Measurements from ENCODE around the gene SUGCT.

The SUGCT gene

DNA sequence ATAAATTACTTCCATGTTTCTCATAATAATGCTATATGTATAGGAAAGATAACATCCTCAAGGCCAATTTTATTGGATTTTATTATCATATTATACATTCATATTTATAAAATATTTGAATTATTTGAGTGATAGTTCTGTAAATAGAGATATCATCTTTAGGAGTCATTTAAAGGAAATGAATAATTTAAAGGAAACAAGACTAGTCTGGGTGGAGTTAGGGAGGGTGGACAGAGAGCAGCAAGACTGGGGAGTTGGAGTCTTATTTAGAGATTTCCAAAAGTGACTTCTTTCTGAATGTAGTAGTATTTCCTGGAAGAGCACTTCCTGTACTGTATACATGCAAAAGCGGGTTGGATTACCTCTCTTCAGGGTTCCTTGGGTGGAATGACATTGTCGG is 342.3 kb downstream of the SUGCT start:
- no peak for DNase-seq

DNA sequence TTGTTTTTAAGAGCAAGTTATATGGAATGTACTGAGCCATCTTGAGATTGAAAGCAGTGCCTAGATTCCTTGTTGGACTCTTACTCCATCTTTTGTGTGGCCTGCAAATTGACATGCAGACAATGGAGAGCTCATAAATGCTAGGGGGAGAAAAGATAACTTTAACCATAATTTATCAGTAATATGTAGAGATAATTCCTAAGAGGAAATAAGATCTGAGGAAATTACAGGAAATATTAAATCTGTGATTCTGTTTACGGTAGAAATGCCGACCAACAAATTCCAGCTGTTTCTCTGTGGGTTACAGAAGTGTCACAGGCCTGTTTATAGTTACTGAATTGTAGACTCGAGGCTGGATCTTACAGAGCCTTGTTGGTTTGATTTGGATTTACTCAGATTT is 348.0 kb downstream of the SUGCT start:
- no peak for DNase-seq

DNA sequence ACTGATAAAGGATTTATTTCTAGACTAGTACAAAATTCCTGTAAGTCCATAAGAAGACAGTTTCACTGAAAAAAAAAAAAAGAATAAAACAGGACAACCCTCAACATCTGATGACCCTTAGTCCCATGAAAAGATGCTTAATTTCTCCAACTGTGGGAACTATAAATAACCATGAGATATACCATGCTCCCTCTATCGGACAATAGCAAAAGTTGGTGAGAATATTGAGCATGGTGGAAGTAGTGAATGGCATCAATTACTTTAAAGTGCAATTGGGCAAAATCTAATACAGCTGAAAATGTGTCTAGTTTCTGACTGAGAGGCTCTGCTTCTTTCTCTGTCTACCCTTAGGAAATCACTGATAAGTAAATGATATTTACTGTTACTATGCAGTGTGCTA is 348.8 kb downstream of the SUGCT start:
- DNase-seq: no peak

DNA sequence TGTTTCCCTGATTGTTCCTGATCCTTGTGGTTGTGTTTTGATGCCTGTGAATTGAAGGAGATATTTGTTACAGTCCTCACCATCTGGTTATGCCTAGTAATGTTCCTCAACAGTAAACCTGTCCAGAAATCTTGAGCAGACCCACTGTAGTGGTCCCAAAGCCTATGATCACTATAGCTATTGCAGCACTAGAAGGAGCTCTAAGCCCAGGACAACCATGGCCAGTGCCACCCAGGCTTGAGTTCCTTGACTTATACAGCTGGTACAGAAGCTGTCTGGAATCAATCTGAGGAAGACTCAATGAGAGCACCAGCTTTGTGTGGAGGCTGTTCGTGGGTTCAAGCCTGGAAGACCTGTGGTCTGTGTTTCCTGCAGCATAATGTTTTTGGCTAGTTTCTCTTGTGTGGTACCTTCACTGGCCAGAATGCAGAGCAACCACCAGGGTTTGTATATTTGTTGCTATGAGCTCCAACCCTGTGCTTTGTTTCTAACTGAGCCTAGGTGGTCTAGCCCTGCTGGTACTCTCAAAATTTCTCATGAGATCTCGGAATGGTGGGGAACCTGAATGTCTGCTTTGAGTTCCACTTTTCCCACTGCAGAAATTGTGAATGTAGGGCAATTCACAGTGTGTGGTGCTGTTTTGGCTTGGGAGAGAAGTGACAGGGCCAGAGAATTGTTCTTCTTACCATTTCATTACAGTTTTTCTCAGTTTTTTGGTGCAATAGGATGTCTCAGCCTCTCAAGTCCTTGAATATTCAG is 355.2 kb downstream of the SUGCT start:
- no peak for DNase-seq

DNA sequence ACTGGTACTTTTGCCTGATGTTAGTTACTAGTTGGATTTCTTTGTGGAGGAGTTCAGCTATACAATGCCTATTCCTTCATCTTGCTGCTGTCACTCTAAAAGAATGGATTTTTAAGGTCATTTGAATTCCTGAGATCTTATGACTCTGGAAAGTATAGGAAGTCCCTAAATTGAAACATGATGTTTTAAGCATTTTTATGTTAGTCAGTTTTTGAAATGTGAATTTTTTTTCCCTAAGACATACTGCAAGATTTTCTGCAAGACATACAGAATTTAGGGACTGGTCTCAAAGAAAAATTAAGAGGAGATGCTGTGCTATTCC is 355.8 kb downstream of the SUGCT start:
- DNase-seq: no peak

DNA sequence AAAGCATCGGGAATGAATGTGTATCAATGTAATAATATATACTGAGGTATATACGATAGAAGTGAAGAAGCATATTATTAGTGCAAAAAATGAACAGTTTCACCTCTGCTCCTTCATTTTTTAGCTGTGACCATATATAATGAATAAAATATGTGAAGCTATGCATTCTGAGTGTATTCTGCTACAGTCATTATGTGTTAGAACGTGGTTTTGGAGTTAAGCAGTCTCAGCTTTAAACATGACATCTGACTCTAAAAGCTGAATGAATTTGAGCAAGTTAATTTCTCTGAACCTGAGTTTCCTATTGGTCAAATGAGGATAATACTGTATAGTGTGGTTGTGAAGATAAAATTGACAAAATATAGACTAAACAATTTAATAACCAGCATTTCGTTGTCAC is 358.1 kb downstream of the SUGCT start:
- DNase-seq: no peak

DNA sequence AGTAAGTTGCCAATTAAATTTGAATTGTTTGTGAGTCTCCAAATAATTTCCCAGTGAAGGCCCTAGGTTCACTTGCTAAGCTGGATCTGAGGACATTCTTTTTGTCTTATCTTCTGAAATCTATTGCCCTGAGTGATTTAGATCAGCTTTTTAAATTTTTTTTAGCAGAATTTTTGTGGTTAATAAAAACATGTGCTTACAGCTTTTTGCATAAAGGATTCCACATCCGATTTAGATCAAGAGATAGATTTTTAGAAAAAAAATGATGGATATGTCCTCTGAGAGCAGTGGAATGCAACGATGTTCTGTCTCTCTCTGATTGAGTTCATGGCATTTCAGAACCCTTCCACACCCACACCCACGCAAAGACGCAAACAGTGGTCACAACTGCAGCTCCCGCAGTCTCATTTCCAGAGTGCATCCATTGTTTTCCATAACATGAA is 358.8 kb downstream of the SUGCT start:
- no peak for DNase-seq

DNA sequence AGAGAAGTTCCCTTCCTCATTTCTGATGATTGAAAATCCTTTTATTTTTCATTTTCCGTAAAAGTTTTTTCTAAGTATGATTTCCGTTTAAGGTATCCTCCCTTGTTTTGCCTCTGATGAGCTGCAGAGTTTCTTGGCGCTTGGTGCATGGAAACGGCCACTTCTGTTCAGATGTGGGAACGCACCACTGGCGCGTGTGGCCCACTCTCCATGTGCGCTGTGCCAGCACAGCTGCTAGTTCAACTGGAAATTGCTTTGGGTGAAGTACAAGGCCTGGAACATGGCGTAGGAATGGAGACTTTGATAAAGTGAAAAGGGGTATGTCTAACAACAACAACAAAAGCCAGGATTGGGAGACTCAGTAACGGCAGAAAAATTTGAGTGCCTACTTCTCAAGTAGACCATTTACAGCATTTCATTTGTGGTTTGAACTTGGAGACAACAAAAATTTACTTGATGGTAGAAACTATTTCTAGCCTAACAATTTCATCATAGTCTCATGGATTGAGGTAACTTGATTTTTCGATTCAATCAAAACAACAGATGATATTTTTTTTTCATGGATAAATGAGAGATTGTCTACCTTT is 364.2 kb downstream of the SUGCT start:
- no peak for DNase-seq

DNA sequence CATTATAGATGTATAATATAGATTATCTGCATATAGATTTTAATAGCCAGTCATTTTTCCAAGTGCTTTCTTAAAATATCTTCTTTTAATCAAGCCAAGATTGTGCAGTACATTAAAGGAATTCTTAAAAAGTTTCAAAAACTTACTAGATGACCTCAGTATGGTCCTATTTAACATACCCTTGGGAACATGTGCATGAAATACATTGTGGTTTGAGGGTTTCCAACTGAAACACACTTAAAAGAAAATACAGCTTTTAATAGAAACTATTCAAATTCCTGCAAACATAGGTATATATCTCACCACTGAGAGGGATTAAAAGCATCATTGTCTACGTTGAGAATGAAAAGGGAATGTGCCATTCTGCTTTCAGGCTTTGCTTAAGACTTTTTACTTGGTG is 364.9 kb downstream of the SUGCT start:
- no peak for DNase-seq

DNA sequence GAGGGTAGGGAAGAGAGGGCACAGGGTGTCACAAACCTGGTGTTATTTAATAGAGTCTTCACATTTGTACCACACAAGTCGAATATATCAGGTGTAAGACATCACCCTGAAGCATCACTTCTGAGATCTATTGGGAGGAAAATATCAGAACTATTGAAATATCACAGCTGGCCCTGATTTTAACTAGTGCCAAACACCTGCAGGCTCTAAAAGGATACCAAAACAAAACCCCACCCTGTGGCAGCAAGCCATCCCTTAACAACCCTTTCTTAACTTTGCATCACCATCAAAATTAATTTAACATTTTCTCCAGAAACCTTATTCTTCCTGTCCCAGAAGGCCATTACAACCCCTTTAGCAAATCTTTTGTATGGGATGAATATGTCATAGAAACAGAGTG is 365.4 kb downstream of the SUGCT start:
- DNase-seq: no peak

DNA sequence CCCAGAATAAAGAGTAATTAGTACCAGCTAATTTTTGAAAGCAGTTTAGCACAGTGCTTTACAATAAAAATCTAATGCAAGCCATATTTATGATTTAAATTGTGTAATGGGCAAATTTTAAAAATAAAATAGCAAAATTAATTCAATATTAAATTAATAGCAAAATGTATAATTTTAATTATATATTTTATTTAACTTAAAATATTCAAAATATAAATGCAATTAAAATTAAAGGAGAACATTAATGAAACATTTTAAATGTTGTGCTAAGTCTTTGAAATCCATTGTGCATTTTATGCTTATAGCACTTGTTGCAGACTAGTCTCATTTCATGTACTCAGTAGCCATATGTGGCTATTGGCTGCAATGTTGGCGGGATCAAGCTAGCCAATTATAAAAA is 367.6 kb downstream of the SUGCT start:
- DNase-seq: no peak

DNA sequence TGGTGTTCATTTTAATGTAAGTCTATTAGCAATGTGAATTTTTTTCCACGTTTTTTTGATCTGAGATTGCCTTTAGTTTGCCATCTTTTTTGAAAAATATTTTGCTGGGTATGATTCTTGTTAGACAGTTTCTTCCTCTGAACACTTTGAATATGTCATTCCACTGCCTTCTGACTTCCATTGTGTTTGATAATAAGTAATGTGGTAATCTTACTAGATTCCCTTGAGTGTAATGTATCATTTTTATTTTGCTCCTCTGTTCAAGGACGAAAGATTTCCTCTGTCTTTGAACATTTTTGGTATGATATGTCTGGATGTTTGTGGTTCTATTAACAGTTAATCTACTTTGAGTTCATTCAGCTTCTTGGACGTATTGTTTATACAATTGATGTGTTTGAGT is 371.4 kb downstream of the SUGCT start:
- DNase-seq: no peak

DNA sequence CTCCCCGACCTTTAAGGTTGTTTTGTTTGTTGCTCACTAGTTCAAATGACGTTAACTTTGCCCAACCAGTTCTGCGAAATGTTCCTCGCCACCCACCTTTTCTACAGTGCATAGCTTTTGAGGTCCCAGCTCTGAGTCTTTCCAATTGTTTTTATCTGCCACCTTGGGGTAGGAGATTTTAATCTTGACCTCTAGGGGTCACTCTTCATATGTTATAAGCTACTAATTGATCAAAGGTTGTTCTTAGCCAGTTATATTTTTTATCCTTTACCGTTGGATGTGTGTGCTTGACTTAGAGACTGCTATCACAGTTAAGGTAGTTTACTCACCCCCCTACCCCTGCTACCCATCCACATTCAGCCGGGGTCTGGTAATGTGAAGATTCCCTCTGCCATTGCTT is 372.4 kb downstream of the SUGCT start:
- DNase-seq: peak; percentile 50

DNA sequence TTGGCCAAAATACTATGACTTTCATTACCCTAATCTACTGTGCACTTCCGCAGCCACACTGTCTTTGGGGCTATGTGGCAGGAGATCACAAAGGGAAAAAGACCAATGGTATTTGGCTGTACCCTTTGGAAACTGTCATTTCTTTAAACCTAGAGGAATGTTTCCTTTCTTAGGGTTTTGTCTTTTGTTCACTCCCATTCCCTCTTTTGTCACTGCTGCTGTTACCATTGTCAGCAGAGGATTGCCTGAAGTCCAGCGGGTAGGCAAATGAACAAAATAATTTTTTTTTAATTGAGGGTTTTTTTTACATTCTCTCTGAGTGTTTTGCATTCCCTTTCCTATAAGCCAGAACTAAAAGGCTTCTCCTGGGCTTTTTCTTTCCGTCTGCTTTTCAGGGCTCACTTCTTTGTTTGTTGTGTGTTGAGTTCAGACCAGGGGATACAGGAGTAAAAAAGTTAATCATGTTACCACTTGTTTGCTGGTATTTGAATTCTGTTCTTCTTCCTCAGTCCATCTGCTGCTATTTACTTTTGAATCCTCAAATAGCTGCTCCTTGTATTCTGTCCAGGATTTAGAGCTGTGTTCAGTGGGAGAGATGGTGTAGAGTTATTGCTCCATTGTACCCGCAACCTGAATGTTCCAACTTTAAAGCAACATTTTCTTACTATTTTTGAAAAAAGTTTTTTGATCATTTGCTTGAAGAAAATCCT is 374.6 kb downstream of the SUGCT start:
- DNase-seq: no peak

DNA sequence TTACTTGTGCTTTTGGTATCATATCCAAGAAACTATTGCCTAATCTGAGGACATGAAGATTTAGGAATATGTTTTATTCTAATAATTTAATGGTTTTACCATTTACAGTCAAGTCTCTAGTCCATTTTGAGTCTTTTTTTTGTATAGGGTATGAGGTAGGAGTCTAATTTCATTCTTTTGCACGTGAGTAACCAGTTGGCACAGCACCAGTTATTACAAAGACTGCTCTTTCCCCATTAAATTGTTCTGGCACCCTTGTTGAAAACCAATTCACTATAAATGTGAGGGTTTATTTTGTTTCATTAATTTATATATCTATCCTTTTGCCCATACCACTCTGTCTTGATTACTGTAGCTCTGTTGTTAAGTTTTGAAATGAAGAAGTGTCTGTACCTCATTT is 381.6 kb downstream of the SUGCT start:
- no peak for DNase-seq

DNA sequence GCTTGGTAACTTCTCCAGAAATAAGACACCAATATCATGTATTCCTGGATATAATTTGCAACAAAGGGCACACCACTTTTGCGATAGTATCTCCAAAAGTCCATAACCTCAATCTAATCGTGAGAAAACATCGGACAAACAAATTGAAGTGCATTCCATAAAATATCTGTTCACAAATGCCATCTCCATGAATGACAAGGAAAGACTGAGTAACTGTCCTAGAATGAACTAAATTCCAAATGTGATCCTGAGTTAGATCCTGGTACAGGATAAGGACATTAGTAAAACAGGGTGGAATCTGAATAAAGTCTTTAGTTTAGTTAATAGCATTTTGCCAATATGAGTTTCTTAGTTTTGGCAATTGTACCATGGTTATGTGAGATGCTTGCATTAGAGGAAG is 384.2 kb downstream of the SUGCT start:
- no peak for DNase-seq

DNA sequence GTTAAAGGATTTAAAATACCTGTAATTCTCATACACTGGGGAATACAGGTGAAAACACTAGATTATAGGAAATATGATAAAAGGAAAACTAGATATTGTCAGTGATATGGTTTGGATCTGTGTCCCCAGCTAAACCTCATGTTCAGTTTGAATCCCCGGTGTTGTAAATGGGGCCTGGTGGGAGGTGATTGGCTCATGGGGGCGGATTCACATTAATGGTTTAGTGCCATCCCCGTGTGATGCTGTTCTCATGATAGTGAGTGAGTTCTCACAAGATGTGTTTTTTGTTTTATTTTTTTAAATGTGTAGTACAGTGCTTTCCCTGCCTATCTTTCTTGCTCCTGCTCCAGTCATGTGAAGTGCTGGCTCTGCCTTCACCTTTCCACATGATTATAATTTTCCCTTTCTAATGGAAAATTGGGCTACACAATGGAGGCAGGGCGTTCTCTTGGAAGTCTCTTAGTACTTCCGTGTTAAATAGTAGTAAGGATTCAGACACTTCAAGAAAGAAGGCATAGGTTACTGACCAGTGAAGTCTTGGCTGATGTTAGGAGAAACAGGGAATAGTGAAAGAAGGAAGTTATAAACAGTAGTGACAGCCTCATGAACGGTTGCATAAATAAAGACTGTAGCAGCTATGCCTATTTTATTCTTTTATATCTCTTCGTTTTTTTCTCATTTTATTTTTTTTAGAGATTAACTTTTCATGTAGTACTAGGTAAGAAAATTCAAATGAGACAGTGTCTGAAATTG is 386.4 kb downstream of the SUGCT start:
- DNase-seq: no peak

DNA sequence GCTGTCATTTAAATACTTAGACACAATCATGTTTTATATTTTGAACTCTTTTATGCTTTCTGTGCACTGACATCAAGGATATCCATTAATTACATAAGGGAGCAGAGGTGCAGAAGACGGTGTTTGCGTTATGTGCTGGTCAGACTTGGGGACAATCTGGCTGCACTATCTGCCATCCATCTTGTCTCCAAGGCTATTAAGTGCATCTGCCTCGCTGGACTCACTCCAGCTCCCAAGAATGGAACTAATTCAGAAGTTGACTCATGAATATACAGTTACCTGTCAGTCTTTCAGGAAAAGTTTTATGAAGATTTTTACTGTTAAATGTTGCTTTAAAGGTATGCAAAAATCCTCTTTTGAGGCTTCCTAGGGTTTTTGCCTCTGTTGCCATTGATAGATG is 391.0 kb downstream of the SUGCT start:
- DNase-seq: no peak

DNA sequence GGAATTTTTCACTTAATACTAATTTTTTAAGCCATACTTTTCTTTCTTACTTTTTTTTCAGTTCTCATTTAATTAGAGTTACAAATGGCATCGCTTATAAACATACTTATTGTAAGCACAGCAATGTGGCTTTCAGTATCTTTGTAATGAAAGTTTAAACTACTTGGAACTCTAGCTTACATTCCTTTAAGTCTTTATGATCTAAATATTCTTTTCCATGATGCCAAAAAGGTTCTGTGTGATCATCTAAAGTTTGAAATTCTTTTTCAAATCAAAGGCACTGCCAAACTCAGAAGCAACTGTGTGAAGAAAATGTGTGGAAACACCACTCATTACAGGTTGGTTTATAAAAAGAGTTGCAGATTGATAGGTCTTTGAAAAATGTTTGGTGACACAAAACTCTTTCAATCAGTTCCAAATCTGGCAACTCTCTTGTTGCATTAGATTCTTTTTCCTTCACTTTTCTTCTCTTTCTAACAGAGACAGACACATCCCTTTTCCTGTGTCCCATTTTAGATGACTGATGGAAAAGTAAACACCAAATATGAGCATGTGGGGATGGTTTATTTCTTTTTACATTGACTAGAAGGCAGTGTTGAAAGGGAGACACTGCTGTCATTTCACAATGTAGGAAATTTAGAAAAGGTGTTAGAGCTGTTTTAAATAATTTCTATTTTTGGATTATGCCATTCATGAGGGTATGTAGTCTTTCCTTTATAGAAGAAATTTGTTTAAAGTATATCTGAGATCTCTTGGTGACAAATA is 392.3 kb downstream of the SUGCT start:
- DNase-seq: no peak

DNA sequence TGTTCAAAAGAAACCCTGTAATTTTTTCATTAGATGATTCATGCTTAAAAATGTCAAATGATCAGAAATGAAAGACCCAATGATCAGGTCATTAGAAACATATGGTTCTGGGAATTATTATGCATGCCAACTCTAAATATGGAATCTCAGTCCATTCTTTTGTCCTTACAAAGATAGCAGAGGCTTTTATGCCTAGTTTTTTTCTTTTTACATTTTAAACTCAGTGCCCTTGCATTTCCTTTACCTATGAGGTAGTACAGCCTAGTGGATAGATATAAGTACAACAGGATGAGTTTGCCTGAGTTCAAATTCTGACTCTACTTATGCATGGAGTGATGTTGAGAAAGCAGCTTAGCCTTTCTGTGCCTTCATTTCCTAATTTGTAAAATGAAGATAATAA is 392.9 kb downstream of the SUGCT start:
- no peak for DNase-seq

DNA sequence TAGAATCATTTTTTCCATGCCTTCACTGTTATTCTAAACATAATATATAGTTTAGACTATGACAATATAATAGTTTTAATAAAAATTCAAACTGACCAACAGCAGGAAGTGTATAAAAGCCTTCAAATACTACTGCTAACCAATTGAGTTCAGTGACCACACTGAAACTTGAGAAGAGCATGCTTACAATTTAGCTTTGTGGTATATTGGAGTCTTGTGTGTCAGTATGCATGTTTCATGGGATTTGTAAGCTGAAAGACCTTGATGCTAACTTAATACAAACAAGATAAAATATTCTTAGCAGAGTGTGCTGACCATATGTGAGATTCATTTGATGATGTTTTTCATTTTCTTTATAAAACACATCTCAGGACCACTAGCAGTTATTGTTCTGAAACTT is 395.5 kb downstream of the SUGCT start:
- no peak for DNase-seq

DNA sequence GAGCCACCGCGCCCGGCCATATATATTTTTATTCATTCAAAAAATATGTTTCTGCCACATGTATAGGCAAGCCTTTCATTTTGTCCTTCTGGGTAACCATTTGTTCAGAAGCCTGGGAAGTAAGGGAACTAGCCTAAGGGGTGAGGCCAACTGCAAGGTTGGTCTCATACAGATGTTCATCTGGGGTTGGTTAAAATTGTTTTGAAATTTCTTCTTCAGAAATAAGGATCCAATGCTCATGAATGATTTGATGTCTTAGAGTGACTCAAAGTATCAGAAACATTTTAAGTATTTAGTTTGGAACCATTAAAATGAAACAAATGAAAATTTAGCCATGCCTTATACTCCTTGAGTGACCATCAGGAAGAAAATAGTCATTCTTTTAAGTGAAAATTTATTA is 397.2 kb downstream of the SUGCT start:
- DNase-seq: no peak

DNA sequence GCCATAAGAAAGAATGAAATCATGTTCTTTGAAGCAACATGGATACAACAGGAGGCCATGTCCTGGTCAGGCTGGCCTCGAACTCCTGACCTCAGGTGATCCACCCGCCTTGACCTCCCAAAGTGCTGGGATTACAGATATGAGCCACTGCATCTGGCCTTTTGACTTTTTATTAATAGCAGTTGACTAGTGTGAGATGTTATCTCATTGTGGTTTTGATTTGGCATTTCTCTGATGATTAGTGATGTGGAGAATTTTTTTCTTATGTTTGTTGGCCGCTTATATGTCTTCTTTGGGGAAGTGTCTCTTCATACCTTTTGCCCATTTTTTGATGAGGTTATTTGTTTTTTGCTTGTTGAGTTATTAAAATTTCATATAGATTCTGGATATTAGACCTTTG is 400.9 kb downstream of the SUGCT start:
- DNase-seq: no peak

Data from inflammatory macrophage treated with lipopolysaccharide for 4 hours (primary cell).